NB4 (cell line): ENCODE results near the gene KPTN.

Source experiments
- MYC ChIP-seq: IDR thresholded peaks from 2 replicates; pipeline ENCODE4 v1.6.1; 2011; ENCODE audit warnings: low read depth, low read length
- POLR2A ChIP-seq: IDR thresholded peaks from 2 replicates; pipeline ENCODE4 v1.6.1; 2011; ENCODE audit warnings: mild to moderate bottlenecking; ENCODE audit not compliant: insufficient read length; ENCODE audit errors: extremely low read depth
- TF ChIP-seq, protein P1 (sequence below): IDR thresholded peaks from one replicate; pipeline ENCODE4 v1.5.1; 2012; ENCODE audit warnings: low read depth, low read length
- TF ChIP-seq, protein P2 (sequence below): IDR thresholded peaks from 2 replicates; pipeline ENCODE4 v1.6.1; 2011; ENCODE audit warnings: low read depth, low read length

DNA sequence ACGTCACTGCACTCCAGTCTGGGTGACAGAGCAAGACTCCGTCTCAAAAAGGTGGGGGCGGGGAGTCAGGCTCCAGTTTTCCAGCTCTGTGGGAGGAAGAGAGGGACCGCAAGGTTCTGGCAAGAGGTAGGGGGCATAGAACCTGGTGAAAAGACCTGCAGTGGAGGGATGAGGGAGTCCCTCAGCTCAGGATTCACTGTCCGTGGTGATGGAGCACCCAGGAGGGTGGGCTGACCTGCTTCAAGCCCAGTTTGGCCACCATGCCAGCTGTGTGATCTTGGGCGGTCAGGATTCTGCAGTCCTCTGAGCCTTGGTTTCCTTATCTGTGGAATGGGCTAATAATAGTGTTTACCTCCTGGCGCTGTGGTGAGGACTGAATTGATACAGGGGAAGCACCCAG, 33.5 kb downstream of the KPTN start:
- TF ChIP-seq, protein P1, sequence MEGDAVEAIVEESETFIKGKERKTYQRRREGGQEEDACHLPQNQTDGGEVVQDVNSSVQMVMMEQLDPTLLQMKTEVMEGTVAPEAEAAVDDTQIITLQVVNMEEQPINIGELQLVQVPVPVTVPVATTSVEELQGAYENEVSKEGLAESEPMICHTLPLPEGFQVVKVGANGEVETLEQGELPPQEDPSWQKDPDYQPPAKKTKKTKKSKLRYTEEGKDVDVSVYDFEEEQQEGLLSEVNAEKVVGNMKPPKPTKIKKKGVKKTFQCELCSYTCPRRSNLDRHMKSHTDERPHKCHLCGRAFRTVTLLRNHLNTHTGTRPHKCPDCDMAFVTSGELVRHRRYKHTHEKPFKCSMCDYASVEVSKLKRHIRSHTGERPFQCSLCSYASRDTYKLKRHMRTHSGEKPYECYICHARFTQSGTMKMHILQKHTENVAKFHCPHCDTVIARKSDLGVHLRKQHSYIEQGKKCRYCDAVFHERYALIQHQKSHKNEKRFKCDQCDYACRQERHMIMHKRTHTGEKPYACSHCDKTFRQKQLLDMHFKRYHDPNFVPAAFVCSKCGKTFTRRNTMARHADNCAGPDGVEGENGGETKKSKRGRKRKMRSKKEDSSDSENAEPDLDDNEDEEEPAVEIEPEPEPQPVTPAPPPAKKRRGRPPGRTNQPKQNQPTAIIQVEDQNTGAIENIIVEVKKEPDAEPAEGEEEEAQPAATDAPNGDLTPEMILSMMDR, result no peak
- TF ChIP-seq POLR2A, result no peak
- TF ChIP-seq, protein P2, sequence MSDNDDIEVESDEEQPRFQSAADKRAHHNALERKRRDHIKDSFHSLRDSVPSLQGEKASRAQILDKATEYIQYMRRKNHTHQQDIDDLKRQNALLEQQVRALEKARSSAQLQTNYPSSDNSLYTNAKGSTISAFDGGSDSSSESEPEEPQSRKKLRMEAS, result no peak
- TF ChIP-seq MYC, result no peak
